SK-N-SH (cell line): ENCODE measurements around the gene FNDC3B. TPM values are rescaled to one million over a fixed set of nuclear protein-coding genes. Genes with fewer than 3 reads are reported as not detected.

Experiments used
- CTCF ChIA-PET: fragments of 300-600, 350-600 bp; formaldehyde crosslinking; extraction: SDS; loops from one replicate; lab custom pipeline; 2021; lab: Yijun Ruan, JAX
- POLR2A ChIA-PET: fragments of 350-600 bp; sonication (Branson Sonifier 250); formaldehyde crosslinking; extraction: SDS; loops from one replicate; lab custom pipeline; 2020; ENCODE audit warnings: antibody characterized with exemption, inconsistent platforms; lab: Yijun Ruan, JAX
- DNase-seq: peaks from one replicate; pipeline ENCODE4 v3.0.0; 2012
- H2AFZ ChIP-seq: fragments of 200-600 bp; sonication (generic); 2 replicates; pipeline ENCODE4 v1.8.1; 2016; ENCODE audit warnings: antibody characterized with exemption, mild to moderate bottlenecking, low read depth
- H3F3A ChIP-seq: fragments of 200-600 bp; sonication (generic); replicated peaks from 2 replicates; pipeline ENCODE3; 2016; ENCODE audit warnings: antibody characterized with exemption, mild to moderate bottlenecking; ENCODE audit not compliant: insufficient read depth
- H3K27ac ChIP-seq, 2 experiments: fragments of 200-500 bp in 1 of 2; fragments of 200-600 bp in 1 of 2; sonication (Bioruptor generic) in 1 of 2; sonication (generic), shearing (Covaris generic) in 1 of 2; 2 replicates each; pipeline versions ENCODE4 v1.5.1 to v1.6.1; 2014 to 2016; ENCODE audit warnings: low read depth in 2 of 2, inconsistent platforms in 1 of 2, low read length in 1 of 2, mild to moderate bottlenecking in 1 of 2, mixed read lengths in 1 of 2
- H3K27me3 ChIP-seq: fragments of 200-600 bp; sonication (generic), shearing (Covaris generic); 2 replicates; pipeline ENCODE4 v1.6.1; 2016; ENCODE audit warnings: mixed run types; ENCODE audit not compliant: insufficient read depth
- H3K36me3 ChIP-seq, 2 experiments: fragments of 200-500 bp in 1 of 2; fragments of 200-600 bp in 1 of 2; sonication (Bioruptor generic) in 1 of 2; sonication (generic) in 1 of 2; replicated peaks in 1 of 2; 2 replicates each; pipeline versions ENCODE3 to v1.5.1; 2014 to 2016; ENCODE audit warnings: low read length in 1 of 2, mild to moderate bottlenecking in 1 of 2; ENCODE audit not compliant: insufficient read depth in 2 of 2, control insufficient read depth in 1 of 2
- H3K4me1 ChIP-seq, 2 experiments: fragments of 200-500 bp in 1 of 2; fragments of 200-600 bp in 1 of 2; sonication (Bioruptor generic) in 1 of 2; sonication (generic), shearing (Covaris generic) in 1 of 2; 2 replicates each; pipeline versions ENCODE4 v1.5.1 to v1.6.1; 2014 to 2016; ENCODE audit warnings: low read depth in 1 of 2, low read length in 1 of 2, mixed run types in 1 of 2; ENCODE audit not compliant: insufficient read depth in 2 of 2, control insufficient read depth in 1 of 2
- H3K4me2 ChIP-seq: fragments of 200-600 bp; sonication (generic), shearing (Covaris generic); 2 replicates; pipeline ENCODE4 v1.6.1; 2017; ENCODE audit warnings: mixed run types
- H3K4me3 ChIP-seq, 2 experiments: fragments of 200-500 bp in 1 of 2; fragments of 200-600 bp in 1 of 2; sonication (Bioruptor generic) in 1 of 2; sonication (generic), shearing (Covaris generic) in 1 of 2; 2 replicates each; pipeline versions ENCODE4 v1.5.1 to v1.8.1; 2014 to 2016; ENCODE audit warnings: low read depth in 2 of 2, inconsistent platforms in 1 of 2, low read length in 1 of 2, mild to moderate bottlenecking in 1 of 2, mixed read lengths in 1 of 2, moderate library complexity in 1 of 2
- H3K79me2 ChIP-seq: fragments of 200-600 bp; sonication (generic); 2 replicates; pipeline ENCODE4 v1.8.1; 2017; ENCODE audit warnings: mild to moderate bottlenecking; ENCODE audit not compliant: insufficient read depth
- H3K9ac ChIP-seq: fragments of 200-600 bp; sonication (generic); 2 replicates; pipeline ENCODE4 v1.6.1; 2017; ENCODE audit warnings: mixed run types
- H3K9me2 ChIP-seq: fragments of 200-600 bp; sonication (generic); 2 replicates; pipeline ENCODE4 v1.6.1; 2017; ENCODE audit warnings: mixed run types
- H3K9me3 ChIP-seq: fragments of 200-600 bp; sonication (generic); 2 replicates; pipeline ENCODE4 v1.6.1; 2017; ENCODE audit warnings: mixed run types, mild to moderate bottlenecking, moderate library complexity
- H4K20me1 ChIP-seq: fragments of 200-600 bp; sonication (generic); 2 replicates; pipeline ENCODE4 v1.6.1; 2017; ENCODE audit warnings: mild to moderate bottlenecking, mixed run types; ENCODE audit not compliant: insufficient read depth
- CHD2 ChIP-seq: fragments of 150-350 bp; IDR thresholded peaks from 2 replicates; pipeline ENCODE4 v1.6.1; 2018; ENCODE audit warnings: low read length; ENCODE audit not compliant: partially characterized antibody
- ELF1 ChIP-seq: IDR thresholded peaks from 2 replicates; pipeline ENCODE4 v1.4.0; 2012
- EP300 ChIP-seq, 2 experiments: IDR thresholded peaks; 2 replicates each; pipeline versions ENCODE4 v1.4.0 to v1.6.1; 2012; ENCODE audit warnings: borderline replicate concordance in 1 of 2, low read depth in 1 of 2, low read length in 1 of 2
- EZH2phosphoT487 ChIP-seq: fragments of 200-600 bp; sonication (generic); IDR thresholded peaks from 2 replicates; pipeline ENCODE4 v1.6.1; 2017; ENCODE audit warnings: low read depth, mixed run types, mild to moderate bottlenecking, antibody characterized with exemption, moderate library complexity, borderline replicate concordance
- FOSL2 ChIP-seq: IDR thresholded peaks from 2 replicates; pipeline ENCODE4 v1.4.0; 2012; ENCODE audit warnings: low read depth, mild to moderate bottlenecking, moderate library complexity, borderline replicate concordance
- FOXM1 ChIP-seq: IDR thresholded peaks from 2 replicates; pipeline ENCODE4 v1.4.0; 2012; ENCODE audit warnings: low read depth, mild to moderate bottlenecking
- GABPA ChIP-seq: IDR thresholded peaks from 2 replicates; pipeline ENCODE4 v1.4.0; 2012; ENCODE audit warnings: low read depth, mild to moderate bottlenecking
- GATA2 ChIP-seq: sonication (generic); formaldehyde crosslinking; IDR thresholded peaks from 2 replicates; pipeline ENCODE4 v1.5.0; 2020; ENCODE audit warnings: mild to moderate bottlenecking, missing genetic modification reagents
- JUND ChIP-seq: IDR thresholded peaks from 2 replicates; pipeline ENCODE4 v1.4.0; 2012
- MAX ChIP-seq: IDR thresholded peaks from 2 replicates; pipeline ENCODE4 v1.4.0; 2012; ENCODE audit warnings: low read depth
- MXI1 ChIP-seq: IDR thresholded peaks from 2 replicates; pipeline ENCODE4 v1.6.1; 2012; ENCODE audit warnings: mild to moderate bottlenecking, low read depth, low read length, improper control_type of control experiment
- NFIC ChIP-seq: IDR thresholded peaks from 2 replicates; pipeline ENCODE4 v1.4.0; 2012; ENCODE audit warnings: borderline replicate concordance
- NRF1 ChIP-seq: IDR thresholded peaks from 2 replicates; pipeline ENCODE4 v1.6.1; 2012; ENCODE audit warnings: low read depth, mild to moderate bottlenecking, low read length
- POLR2AphosphoS5 ChIP-seq: IDR thresholded peaks from 2 replicates; pipeline ENCODE4 v1.6.1; 2012; ENCODE audit warnings: low read depth, low read length
- RXRA ChIP-seq: IDR thresholded peaks from 2 replicates; pipeline ENCODE4 v1.4.0; 2012; ENCODE audit warnings: low read depth, mild to moderate bottlenecking, borderline replicate concordance
- SIN3A ChIP-seq: IDR thresholded peaks from 2 replicates; pipeline ENCODE4 v1.6.1; 2012; ENCODE audit warnings: low read depth, mild to moderate bottlenecking, low read length, moderate library complexity, borderline replicate concordance
- TCF12 ChIP-seq: IDR thresholded peaks from 2 replicates; pipeline ENCODE4 v1.4.0; 2012
- USF2 ChIP-seq: fragments of 150-350 bp; IDR thresholded peaks from 2 replicates; pipeline ENCODE4 v1.6.1; 2017; ENCODE audit warnings: antibody characterized with exemption, low read length, low read depth, borderline replicate concordance
- YY1 ChIP-seq: IDR thresholded peaks from 2 replicates; pipeline ENCODE4 v1.4.0; 2012; ENCODE audit warnings: low read depth, mild to moderate bottlenecking
- ZBTB33 ChIP-seq: IDR thresholded peaks from 2 replicates; pipeline ENCODE4 v1.4.0; 2012; ENCODE audit warnings: low read depth, borderline replicate concordance
- WGBS: methylation state at CpG from one replicate; pipeline ENCODE4 v1.1.6; 2017; ENCODE audit warnings: low lambda C conversion rate; 5-methylcytosine and 5-hydroxymethylcytosine counted together
- polyA plus RNA-seq, 3 experiments: library from polyadenylated mRNA; depleted of rRNA; stranded (reverse); fragments of >200 nt; gene quantifications; 2 replicates each; pipeline ENCODE4 v1.2.3, GENCODE V29; 2012
- TF ChIP-seq, protein P1 (sequence below): IDR thresholded peaks from 2 replicates; pipeline ENCODE4; 2012
- TF ChIP-seq, protein P2 (sequence below): IDR thresholded peaks from 2 replicates; pipeline ENCODE4 v1.4.0; 2012; ENCODE audit warnings: low read depth, borderline replicate concordance
- TF ChIP-seq, protein P3 (sequence below): IDR thresholded peaks from 2 replicates; pipeline ENCODE4 v1.6.1; 2012; ENCODE audit warnings: mild to moderate bottlenecking, low read depth, low read length, moderate library complexity
- TF ChIP-seq, protein P4 (sequence below): fragments of 200-600 bp; sonication (generic); IDR thresholded peaks from 2 replicates; pipeline ENCODE4 v1.6.1; 2017; ENCODE audit warnings: antibody characterized with exemption, mild to moderate bottlenecking, moderate library complexity

FNDC3B gene
- polyA plus RNA-seq, 1 of the 3 experiments (the other 2 are of a cell fraction) = 10.4 TPM

DNA sequence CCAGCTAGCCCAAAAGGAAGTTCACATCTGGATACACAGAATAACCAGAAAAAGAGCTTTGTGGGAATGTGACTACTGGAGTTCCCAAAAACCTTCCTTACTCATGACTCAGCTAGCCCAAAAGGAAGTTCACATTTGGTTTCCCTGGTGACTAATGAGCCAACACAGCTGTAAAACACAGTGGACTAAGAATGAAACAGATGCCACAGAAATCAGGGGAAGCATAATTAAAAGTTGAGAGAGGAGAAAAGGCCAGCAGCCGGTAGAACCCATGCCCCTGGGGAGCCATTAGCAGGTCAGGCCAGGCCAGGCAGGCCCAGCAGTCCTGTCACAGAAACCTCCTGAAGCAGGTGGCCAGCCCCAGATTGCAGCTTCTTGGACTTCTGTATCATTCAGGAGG is 278.6 kb downstream of the FNDC3B start:
- no peaks in the 10 kb centered on the region for H3K9me2 ChIP-seq
- no peaks in the 10 kb centered on the region for H3K9me3 ChIP-seq
- H3K4me3 ChIP-seq = no peak overlapping the region
- H3K36me3 ChIP-seq = peaks cover 41 to 57% of the 10 kb centered on the region in 2 experiments
- DNase-seq = peak; percentile 53
- POLR2A ChIA-PET = no interaction called here
- H3F3A ChIP-seq = peaks cover 13% of the 10 kb centered on the region
- no peak overlapping the region for H2AFZ ChIP-seq
- TF ChIP-seq, protein P1, sequence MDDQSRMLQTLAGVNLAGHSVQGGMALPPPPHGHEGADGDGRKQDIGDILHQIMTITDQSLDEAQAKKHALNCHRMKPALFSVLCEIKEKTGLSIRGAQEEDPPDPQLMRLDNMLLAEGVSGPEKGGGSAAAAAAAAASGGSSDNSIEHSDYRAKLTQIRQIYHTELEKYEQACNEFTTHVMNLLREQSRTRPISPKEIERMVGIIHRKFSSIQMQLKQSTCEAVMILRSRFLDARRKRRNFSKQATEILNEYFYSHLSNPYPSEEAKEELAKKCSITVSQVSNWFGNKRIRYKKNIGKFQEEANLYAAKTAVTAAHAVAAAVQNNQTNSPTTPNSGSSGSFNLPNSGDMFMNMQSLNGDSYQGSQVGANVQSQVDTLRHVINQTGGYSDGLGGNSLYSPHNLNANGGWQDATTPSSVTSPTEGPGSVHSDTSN = peak; percentile 40; the same call in 1 of the 2 replicates
- TF ChIP-seq NFIC = no peak
- TF ChIP-seq, protein P2, sequence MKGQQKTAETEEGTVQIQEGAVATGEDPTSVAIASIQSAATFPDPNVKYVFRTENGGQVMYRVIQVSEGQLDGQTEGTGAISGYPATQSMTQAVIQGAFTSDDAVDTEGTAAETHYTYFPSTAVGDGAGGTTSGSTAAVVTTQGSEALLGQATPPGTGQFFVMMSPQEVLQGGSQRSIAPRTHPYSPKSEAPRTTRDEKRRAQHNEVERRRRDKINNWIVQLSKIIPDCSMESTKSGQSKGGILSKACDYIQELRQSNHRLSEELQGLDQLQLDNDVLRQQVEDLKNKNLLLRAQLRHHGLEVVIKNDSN = no peak
- TF ChIP-seq FOXM1 = no peak
- TF ChIP-seq JUND = peak; percentile 77
- TF ChIP-seq EP300 (IDR thresholded peaks at IDR 0.05; ENCODE audit: borderline replicate concordance in 1 of 2, low read depth in 1 of 2, low read length in 1 of 2) = peak; percentile 62 to 63; a peak in 2 of 4 replicates
- TF ChIP-seq YY1 = no peak
- TF ChIP-seq NRF1 = no peak
- TF ChIP-seq POLR2AphosphoS5 = peak; percentile 50; the same call in 1 of the 2 replicates
- TF ChIP-seq EZH2phosphoT487 = no peak
- TF ChIP-seq RXRA = peak; percentile 56; the same call in 1 of the 2 replicates
- peak; percentile 76; the same call in 1 of the 2 replicates for TF ChIP-seq FOSL2
- TF ChIP-seq USF2 = no peak
- no peak for TF ChIP-seq GABPA
- peak; percentile 91 for TF ChIP-seq TCF12
- no peak for TF ChIP-seq SIN3A
- no peak for TF ChIP-seq ELF1
- TF ChIP-seq, protein P3, sequence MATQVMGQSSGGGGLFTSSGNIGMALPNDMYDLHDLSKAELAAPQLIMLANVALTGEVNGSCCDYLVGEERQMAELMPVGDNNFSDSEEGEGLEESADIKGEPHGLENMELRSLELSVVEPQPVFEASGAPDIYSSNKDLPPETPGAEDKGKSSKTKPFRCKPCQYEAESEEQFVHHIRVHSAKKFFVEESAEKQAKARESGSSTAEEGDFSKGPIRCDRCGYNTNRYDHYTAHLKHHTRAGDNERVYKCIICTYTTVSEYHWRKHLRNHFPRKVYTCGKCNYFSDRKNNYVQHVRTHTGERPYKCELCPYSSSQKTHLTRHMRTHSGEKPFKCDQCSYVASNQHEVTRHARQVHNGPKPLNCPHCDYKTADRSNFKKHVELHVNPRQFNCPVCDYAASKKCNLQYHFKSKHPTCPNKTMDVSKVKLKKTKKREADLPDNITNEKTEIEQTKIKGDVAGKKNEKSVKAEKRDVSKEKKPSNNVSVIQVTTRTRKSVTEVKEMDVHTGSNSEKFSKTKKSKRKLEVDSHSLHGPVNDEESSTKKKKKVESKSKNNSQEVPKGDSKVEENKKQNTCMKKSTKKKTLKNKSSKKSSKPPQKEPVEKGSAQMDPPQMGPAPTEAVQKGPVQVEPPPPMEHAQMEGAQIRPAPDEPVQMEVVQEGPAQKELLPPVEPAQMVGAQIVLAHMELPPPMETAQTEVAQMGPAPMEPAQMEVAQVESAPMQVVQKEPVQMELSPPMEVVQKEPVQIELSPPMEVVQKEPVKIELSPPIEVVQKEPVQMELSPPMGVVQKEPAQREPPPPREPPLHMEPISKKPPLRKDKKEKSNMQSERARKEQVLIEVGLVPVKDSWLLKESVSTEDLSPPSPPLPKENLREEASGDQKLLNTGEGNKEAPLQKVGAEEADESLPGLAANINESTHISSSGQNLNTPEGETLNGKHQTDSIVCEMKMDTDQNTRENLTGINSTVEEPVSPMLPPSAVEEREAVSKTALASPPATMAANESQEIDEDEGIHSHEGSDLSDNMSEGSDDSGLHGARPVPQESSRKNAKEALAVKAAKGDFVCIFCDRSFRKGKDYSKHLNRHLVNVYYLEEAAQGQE = no peak
- TF ChIP-seq GATA2 (CRISPR knock-in tag) = no peak
- no peak for TF ChIP-seq MAX
- no peak for TF ChIP-seq MXI1
- TF ChIP-seq CHD2 = peak; percentile 24
- TF ChIP-seq, protein P4, sequence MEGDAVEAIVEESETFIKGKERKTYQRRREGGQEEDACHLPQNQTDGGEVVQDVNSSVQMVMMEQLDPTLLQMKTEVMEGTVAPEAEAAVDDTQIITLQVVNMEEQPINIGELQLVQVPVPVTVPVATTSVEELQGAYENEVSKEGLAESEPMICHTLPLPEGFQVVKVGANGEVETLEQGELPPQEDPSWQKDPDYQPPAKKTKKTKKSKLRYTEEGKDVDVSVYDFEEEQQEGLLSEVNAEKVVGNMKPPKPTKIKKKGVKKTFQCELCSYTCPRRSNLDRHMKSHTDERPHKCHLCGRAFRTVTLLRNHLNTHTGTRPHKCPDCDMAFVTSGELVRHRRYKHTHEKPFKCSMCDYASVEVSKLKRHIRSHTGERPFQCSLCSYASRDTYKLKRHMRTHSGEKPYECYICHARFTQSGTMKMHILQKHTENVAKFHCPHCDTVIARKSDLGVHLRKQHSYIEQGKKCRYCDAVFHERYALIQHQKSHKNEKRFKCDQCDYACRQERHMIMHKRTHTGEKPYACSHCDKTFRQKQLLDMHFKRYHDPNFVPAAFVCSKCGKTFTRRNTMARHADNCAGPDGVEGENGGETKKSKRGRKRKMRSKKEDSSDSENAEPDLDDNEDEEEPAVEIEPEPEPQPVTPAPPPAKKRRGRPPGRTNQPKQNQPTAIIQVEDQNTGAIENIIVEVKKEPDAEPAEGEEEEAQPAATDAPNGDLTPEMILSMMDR = no peak
- TF ChIP-seq ZBTB33 = no peak
- TF ChIP-seq, all 33 proteins: peak for 8
- Histone ChIP-seq H3K79me2 (peaks cover 7% of the 10 kb centered on the region; the same call in 1 of the 2 replicates), H3K27ac (peak overlapping the region; percentile 81 to 94), H4K20me1 (no peaks in the 10 kb centered on the region), H3K4me2 (peak overlapping the region; percentile 66), H3K9ac (peak overlapping the region; percentile 40; the same call in 1 of the 2 replicates), H3K27me3 (no peaks in the 10 kb centered on the region), H3K4me1 (peaks cover 24 to 39% of the 10 kb centered on the region in 2 experiments)
- CTCF ChIA-PET = interaction anchor here (1.0 to 2.4 kb wide), 3 partner anchors 14 to 159 kb away, joined by 4 to 22 read pairs (median 6); no protein-coding TSS in a partner anchor
- 8% methylated on average over 1 of the region's 1 CpG for WGBS
